RPMI8226 (cell line): ENCODE measurements around the gene NSUN2.

Experiments used
- DNase-seq: peaks from one replicate; pipeline ENCODE4 v3.0.0-alpha.2; 2015

NSUN2 gene

DNA sequence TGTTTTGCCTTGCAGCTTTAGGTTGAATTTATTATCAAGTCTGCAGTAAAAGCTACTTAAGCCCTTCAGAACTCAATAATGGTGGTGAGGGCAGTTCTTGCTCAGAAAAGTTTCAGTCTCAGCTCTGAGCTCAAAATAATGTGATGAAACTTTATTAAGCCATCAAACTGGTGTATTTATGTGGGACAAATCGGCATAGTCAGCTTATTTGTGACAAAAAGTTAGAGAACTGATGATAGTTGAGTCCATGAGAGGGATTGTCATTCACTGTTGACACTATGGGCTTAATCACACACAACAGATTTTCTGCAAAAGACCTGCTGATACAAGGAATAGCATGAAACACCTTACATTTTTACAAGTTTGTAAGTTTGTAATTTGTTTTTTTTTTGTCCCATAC is 9.8 kb upstream of the NSUN2 start:
- no peak for DNase-seq

DNA sequence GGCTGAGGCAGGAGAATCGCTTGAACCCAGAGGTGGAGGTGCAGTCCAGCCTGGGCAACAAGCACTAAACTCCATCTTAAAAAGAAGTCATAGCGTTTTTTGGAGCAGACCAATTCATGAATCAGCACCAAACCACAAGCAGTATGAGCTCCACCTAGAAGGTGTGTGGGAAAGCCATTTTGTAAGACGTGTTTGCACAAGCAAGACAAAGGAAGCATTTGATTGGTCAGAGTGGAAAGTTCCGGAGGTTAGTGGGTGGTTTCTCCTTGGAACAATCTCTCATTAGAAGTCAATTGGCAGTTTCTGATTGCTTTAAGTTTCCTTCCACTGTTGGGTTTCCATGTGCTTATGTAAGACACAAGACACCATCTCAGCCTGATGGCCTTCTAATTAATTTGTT is 5.4 kb upstream of the NSUN2 start:
- no peak for DNase-seq

DNA sequence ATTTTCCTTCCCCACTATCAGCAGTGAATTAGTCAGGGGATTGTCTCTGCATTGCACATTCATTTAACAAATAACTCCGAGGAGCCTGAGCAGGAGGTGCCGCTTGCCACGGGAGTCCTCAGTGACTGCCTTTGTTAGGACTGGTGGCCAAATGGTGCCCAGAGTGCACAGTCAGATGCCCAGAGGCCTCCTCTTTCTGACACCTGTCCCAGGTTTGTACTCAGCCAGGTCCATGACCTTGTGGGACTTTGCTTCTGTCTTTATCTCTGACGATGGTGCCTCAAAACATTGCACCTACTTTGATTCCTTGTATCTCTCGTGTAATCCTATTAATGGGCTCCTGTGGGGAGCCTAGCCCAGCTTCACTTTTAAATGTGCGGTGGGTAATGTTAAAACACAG is 4.7 kb upstream of the NSUN2 start:
- DNase-seq: no peak

DNA sequence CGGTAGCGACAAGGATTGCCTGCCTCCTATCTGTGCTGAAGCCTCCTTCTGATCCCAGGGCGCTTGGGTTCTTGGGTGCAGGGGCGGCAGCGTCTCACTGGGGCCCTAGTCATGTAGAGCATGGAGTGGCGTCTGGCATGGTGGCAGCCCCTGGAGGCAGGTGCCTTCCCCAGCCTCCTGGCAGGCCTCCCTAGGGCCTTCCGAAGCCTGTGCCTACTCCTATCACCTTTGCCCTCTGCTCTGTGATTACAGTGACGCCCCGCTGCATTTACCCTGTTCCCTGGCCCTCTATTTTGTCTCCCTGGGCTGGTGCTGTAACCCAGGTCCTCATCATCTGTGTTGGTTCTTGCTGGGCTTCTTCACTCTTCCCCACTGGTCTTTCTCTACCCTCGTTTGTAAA is 4.2 kb upstream of the NSUN2 start:
- DNase-seq: no peak

DNA sequence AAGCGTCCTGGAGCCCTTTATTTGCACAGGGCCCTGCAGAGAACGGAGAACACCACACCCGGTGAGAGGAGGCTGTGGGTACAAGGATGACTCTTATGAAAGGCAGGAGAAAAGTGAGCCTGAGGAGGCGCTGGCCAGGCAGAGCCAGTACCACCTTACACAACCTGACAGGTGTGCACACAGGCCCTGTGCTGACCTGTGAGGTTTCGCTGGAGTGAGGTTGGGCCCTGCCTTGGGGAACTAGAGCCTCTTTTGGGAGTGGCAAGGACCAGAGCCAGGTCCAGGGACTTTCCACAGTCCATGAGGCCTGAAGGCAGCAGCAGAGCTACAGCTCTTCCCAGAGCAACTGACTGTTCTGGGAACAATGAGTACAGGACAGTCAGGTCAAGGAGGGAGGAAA is 3.4 kb upstream of the NSUN2 start:
- DNase-seq: peak; percentile 10

DNA sequence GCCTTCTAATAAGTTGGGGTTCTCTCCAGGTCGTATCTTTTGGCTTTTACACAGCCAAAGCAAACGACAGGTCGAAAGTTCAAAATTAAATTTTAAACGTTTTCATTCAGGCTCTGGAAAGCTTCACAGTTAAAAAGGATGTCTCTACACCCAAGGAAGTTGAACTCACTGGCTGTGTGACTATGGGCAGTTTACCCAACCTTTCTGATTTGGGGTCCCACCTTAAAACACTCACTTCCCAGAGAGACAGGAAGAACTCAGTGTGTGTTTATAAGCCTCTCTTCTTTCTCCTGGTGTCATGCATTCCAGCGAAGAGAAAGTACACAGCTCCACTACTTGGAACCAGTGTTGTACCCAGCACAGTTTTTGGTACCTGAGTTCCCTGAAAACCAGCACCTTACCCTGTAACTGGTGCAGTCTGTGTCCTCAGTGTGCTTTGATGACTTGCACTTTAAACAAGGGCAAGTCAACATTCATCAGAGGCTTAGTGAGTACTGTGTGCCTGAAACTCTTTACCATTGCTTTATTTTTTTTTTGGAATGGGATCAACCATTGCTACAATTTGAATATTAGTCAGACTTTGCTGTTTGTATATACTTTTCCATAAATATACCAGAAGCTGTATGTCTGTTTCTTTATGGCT is 2.1 kb upstream of the NSUN2 start:
- no peak for DNase-seq

DNA sequence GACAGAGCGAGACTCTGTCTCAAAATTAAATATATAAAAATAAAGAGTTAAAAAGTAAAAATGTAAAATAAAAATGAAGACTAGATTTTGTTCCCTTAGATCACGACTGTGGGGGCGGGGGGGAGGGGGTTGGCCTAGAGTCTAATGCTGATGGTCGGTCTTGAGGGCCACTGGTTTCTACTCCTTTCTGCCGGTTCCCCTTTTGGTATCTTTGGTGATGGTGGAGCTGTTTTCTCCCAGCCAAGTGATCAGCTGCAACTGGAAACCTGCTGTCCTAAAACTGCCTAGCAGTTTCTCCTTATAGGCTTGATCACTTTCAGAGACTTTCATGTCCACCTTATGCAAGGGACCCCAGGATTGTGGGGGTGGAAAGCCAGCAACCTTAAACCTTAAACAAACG is 1.5 kb upstream of the NSUN2 start:
- peak; percentile 31 for DNase-seq

DNA sequence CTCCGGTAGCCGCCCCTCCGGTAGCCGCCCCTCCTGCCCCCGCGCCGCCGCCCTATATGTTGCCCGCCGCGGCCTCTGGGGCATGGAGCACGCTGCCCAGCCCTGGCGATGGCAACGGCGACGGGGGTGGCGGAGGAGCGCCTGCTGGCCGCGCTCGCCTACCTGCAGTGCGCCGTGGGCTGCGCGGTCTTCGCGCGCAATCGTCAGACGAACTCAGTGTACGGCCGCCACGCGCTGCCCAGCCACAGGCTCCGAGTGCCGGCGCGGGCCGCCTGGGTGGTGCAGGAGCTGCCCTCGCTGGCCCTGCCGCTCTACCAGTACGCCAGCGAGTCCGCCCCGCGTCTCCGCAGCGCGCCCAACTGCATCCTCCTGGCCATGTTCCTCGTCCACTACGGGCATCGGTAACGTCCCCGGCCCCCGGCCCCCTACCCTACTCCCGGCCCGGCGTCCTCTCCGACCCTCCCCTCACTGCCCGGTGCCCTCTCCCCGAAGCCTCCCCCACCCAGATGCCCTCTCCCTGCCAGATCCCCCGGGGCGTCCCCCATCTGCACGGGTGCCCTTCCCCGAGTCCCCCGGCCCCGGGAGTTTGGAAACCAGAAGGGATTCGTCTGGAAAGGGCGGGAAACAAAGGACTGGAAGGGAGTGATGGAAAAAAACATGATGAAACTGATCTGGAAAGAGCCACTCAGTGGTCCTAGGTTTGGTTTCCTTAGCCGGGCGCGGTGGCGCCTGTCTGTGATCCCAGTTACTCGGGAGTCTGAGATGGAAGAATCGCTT is 813 bp upstream of the NSUN2 start:
- peak; percentile 13 for DNase-seq

DNA sequence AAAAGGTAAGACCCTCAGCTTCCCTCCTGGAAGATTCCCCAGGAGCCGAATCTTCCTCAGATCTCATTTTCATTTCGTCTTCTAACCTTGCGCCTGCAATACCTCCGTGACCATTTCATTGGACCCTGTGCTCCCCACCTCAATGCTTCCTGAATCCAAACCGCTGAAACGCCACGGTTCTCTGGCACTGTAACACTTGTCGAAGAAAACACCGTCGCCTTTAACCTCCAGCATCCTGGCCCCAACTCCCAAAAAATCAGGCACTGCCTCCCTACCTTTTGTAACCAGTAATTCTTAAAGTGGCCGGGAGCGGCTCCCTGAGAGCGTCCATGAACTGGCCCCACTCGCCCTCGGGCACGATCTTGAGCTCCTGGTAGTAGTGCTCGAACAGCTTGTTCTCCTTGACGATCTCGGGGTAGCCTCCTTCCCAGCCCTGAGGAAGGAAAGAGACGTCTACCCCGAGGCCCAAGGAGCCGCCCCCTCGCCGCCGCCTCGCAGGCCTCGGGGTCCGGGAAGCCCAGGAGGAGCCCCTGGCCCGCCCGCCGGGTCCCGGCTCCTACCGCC is 438 bp downstream of the NSUN2 start:
- peak; percentile 22 for DNase-seq

DNA sequence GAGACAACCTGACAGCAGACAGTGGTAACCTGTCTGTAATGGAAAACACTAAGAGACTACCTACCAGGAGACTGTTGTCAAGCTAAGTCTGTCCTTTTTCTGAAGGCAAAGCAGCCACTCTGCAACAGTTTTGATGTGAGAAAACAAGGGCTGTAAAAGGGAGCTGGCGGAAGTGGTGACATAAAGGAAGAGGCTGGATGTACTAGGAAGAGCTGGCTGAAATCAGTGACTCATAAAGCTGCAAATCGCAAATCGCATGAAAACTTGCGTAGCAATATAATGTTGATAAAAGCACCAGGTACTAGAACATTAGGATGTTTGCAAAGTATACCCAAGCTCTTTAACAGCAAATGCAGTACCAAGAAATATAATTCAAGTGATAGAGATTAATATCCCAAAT is 1.4 kb downstream of the NSUN2 start:
- DNase-seq: no peak

DNA sequence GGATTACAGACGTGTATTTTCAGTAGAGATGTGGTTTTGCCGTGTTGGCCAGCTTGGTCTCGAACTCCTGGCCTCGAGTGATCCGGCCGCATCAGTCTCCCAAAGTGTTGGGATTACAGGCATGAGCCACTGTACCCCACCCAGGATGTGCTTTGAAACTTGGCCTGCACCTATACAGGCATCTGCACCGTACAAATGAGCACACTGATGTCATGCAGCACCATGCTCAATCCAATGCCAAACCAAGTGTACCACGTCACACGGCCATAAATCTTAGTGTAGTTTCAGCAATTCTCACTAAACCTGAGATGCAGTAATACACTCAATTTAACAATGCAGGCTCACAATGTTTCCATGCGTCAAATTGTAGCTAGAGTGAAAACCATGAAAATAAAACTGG is 6.3 kb downstream of the NSUN2 start:
- DNase-seq: no peak

DNA sequence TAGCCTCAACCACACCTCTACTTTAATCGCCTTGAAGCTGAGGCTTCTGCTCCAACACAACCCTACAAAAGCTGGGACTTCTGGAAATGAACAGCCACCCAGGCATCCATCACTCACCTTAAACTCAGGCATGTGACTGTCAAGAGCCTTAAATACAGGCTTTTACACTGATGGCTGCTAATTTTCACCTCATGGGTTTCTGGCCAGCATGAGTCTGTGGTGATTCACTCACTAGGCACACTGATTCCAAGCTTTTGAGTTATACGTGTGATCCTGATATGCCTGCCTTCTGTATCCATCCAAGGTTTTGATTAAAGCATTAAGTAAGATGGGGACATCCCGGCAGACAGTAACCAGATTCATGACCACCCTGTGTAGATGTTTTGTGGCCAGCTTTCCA is 8.9 kb downstream of the NSUN2 start:
- no peak for DNase-seq

DNA sequence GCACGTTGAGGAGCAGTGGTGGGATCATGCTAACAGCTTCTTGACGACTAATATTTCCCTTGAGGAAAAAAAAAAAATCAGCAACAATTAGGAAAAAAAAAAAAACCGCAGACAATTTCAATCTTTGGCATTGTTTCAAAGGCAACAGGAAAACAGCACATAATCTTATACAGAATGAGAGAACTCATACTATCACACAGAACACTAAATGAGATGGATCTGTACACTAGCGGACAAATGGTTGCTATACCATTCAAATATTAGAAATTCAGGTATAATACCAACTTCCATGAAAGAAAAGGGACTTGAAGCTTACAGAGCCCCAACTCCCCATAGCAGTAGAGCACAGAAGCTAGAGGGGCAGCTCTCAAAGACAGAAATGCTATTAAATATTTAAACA is 9.6 kb downstream of the NSUN2 start:
- no peak for DNase-seq

DNA sequence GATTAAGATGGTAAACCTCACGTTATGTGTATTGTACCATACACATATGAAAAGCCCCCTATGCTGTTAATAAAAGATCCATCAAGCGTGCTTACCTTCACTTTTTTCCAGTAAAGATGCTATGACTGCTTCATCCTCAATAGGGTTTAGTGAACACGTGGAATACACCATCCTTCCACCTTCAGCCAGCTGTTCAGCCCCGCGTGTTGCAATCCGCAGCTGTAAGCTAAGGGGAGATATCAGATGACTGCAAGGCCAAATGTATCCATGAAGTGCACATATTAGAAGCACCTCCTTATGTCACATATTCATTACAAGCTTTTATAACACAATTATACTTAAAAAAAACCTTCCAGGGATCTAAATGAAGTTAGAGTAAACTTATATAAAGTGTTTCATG is 16.2 kb downstream of the NSUN2 start:
- no peak for DNase-seq

DNA sequence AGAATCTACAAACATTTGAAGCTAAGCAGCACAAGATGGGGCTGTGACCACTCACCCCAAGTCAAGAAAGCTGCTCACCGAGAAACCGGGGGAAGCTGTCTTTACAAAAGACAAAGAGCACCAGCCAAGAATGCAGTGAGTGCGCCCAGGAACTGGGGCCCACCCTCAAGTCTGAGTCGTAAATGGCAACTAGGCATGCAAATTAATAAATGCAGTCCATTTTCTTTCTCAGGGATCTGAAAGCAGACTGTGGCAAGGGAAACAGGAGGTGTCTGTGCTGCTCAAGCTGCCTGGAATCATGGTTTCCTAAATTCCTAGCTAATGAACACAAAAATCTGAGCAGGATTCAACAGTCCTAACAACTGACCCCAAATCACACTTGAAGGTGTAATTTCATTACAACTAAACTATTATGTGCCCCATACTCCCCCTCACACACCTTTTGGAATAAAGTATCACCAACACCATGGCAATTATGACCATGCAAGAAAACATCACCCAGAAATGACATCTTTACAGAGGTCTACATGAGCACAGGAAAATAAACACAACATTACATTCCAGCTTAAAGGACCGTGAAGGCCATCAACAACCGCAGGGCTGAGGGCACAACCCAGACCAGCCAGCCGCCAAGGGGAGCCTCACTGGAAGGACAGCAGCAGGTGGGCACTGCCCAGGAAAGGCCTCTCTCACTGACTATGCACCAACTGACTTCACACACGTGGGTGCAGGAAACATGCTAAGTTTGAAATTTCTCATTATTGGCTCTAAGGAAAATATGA is 17.6 kb downstream of the NSUN2 start:
- no peak for DNase-seq

DNA sequence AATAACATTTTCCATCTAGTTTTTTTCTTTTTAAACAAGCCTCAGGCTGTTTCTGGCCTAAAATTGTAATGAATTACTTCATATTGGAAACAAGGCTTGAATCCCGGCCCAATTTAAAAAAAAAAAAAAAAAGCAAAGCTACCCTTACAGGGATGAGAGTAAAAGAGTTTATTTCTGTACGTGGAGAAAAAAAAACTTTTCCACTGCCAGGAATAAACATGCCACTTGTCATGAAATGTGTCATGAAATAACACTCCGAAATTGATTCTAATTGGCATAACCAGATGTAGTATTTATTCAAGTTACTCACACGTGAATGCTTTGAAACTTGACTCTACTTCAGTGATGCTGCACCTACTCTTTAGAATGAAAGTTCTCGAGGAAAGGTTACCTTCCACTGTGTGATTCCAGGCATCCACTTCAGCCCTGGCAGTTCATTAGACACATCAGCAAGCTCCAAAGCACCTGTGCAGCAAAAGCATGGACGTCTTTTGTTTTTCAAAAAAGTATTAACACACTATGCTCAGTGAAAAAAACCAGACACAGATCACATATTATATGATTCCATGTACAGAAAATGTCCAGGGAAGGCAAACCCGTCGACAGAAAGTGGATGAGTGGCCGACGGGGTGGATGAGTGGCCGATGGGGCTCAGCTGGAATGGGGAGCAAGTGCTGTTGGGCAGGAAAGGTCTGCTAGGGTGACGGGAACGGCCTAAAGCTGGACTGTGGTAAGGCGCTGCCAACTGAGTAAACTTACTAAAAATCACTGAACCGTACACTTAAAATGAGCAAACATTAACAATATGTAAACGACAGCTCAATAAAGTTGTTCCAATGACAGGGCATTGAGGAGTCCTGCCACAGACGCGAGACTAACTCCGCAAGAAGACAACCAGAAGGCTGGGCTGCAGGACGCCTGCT is 21.2 kb downstream of the NSUN2 start:
- no peak for DNase-seq

DNA sequence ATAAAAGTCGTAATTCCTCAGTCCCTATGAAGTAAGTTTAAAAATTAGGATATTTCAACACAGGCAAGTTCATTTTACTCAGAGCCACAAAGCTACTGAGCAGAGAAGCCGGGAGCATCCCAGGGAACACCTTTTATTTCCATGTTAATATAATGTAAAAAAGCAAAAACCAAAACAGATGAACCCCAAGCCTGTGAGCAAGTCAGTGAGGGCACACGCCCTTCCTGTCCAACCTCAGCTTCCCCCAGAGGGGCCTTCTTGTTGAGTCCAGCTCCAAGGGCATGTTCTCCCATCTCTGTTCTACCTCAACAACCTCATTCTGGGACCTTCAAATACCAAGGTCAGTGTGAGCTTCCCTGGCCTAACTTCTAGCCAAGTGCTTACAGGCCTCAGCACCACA is 24.8 kb downstream of the NSUN2 start:
- DNase-seq: no peak

DNA sequence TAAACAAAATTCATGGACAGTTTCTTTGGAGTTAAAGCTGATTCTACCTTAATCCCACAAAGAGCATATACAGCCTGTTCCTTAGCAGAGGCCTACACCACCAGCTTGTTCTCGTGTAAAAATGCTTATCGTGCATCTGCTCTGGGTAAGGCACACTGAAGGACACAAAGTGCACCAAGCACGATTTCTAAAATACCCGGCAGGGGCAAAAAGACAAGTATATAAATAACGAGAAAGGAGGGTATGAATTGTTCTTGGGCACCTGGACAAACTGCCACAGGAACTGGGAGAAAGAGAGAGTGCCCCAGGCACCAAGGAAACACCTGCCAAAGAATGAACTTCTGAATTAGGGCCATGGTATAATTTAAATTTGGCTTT is 25.3 kb downstream of the NSUN2 start:
- no peak for DNase-seq

DNA sequence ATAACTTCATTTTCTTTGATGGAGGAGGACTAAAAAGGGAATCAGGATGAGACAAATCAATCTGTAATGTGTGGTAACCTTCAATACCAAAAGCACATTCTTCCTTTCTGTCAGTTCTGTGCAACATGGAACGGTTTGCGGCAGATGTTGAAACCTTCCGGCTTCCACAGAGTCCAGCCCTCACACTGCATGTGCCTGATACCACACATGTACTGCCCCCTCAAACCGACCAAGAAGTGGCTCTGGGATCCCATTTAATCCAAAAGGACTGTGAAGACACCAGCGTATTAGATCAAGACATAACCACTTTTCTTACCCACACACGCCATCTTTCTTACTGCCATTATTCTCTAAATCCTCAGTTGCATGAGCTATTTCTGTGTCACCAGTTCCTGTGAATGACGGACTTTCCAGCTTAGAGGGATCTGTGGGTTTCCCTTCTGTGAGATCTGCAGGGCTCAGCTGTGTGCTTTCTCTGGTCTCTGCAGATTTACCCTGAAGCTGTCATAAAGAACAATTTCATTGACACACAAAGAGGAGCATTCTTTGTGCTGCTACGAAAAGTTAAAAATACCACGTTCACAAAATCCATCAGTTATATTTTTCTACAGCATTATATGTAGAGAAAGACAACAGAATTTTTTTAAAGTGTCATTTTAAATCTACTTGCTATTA is 25.8 kb downstream of the NSUN2 start:
- no peak for DNase-seq

DNA sequence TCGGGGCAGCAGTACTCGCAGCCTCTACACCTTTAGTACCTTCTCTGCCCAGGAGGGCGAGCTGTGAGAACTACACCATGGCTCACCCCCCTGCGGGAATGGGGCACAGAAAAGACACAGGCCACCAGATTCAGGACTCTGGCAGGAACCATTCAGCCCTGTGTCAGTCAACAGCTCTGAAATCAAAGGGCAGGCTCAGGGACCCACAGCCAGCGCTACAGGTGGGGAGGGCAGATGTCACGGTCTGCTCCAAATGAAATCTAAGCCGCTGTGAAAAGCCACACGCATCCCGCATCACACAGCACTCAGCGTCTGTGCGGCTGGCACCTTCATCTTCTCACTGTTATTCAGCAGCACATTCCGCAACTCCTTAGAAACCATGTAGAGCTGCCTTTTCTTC is 27.9 kb downstream of the NSUN2 start:
- DNase-seq: no peak

DNA sequence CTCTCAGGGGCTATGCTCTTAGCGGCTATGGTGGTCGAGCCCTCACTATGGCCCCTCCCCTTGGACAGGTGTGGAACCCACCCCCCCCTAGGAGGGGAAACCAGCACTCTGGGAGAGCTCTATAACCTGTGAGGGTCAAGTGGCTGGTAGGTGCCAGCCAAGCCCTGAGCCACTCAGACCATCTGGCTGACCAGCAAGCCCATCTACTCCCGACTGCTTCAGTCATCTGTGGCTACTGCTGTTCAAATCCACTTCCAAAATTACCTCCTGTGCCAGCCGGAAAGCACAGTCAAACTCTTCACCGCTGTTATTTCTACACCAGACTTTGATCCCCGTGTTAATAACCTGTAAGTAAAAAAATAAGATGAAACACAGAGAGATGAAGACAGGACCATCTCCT is 28.5 kb downstream of the NSUN2 start:
- no peak for DNase-seq

DNA sequence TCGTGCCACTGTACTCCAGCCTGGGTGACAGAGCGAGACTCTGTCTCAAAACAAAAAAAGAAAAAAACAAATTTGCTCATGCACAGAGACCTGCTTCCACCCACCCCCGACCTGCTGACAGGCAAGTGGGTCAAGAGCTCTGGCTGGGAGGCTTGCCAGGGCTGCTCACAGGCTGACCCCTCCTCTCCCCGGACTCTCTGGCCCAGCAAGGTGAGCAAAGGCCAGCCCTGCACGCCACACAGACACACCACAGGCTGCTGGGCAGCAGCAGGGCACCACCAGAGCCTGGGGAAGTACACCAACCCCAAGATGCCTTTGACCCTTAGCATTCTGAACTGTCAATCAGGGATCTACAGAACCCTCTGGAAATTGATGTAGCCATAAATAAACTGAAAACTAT is 29.2 kb downstream of the NSUN2 start:
- DNase-seq: no peak
